ENCODE measurements around the gene CACNA1I. TPM values are rescaled to one million over a fixed set of nuclear protein-coding genes. Genes with fewer than 3 reads are reported as not detected.

The CACNA1I gene
- total and polyA plus RNA-seq, 9 donors, result 0.02 to 0.23 (median 0.09) TPM; not detected in 1

DNA sequence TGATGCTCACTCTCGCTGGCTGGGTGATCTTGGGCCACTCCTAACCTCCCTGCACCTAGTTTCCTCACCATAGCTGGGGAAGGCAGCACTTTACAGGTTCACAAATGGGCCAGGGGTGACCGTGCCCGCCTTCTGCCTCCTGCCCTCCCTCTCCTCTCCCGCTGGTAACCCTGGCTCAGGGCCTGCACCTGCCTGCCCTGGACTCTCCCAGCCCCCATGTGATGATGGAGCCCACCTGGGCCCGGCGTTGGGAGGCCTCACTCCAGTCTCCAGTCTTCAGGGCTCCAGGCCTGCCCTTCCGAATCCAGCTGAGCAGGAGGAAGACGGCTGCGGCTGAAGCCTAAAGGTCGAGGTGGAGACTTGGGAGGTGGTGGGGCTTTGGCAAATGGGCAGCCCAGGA is 152.9 kb downstream of the CACNA1I start:
- TF ChIP-seq POLR2A (IDR thresholded peaks at IDR 0.05) (no peak), EP300 (IDR thresholded peaks at IDR 0.05) (no peak)
- TF ChIP-seq, protein P1, sequence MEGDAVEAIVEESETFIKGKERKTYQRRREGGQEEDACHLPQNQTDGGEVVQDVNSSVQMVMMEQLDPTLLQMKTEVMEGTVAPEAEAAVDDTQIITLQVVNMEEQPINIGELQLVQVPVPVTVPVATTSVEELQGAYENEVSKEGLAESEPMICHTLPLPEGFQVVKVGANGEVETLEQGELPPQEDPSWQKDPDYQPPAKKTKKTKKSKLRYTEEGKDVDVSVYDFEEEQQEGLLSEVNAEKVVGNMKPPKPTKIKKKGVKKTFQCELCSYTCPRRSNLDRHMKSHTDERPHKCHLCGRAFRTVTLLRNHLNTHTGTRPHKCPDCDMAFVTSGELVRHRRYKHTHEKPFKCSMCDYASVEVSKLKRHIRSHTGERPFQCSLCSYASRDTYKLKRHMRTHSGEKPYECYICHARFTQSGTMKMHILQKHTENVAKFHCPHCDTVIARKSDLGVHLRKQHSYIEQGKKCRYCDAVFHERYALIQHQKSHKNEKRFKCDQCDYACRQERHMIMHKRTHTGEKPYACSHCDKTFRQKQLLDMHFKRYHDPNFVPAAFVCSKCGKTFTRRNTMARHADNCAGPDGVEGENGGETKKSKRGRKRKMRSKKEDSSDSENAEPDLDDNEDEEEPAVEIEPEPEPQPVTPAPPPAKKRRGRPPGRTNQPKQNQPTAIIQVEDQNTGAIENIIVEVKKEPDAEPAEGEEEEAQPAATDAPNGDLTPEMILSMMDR (IDR thresholded peaks at IDR 0.05), result no peak
- Histone ChIP-seq H3K27ac (no peak overlapping the region), H3K36me3 (no peaks in the 10 kb centered on the region), H3K9me3 (no peaks in the 10 kb centered on the region), H3K4me1 (ENCODE audit: insufficient read depth) (no peaks in the 10 kb centered on the region), H3K27me3 (no peaks in the 10 kb centered on the region), H3K4me3 (no peak overlapping the region)
- 73 to 81% (median 74%) methylated on average over 10 of the region's 10 CpGs for WGBS, 3 donors
- DNase-seq, result no peak
- intact Hi-C loops (cut with DNase I), result no loop called here

- Histone ChIP-seq H3K9me3 (no peaks in the 10 kb centered on the region), H3K4me1 (ENCODE audit: insufficient read depth) (no peaks in the 10 kb centered on the region), H3K4me3 (no peak overlapping the region), H3K27ac (no peak overlapping the region), H3K36me3 (no peaks in the 10 kb centered on the region), H3K27me3 (no peaks in the 10 kb centered on the region)
- intact Hi-C loops (cut with DNase I), result no loop called here
- 40 to 56% (median 51%) methylated on average over 3 of the region's 3 CpGs for WGBS, 3 donors
- TF ChIP-seq POLR2A (IDR thresholded peaks at IDR 0.05) (no peak), EP300 (IDR thresholded peaks at IDR 0.05) (no peak)
- TF ChIP-seq, protein P1 (IDR thresholded peaks at IDR 0.05), result no peak
- DNase-seq, result no peak
These were observed 153.4 kb downstream of the CACNA1I start for GRCh38 chr22:39723899-39724351.

GRCh38 chr22:39724390-39724789 is 153.8 kb downstream of the CACNA1I start:
- DNase-seq, result no peak
- intact Hi-C loops (cut with DNase I), result no loop called here
- Histone ChIP-seq H3K9me3 (no peaks in the 10 kb centered on the region), H3K36me3 (no peaks in the 10 kb centered on the region), H3K27me3 (no peaks in the 10 kb centered on the region), H3K4me1 (ENCODE audit: insufficient read depth) (no peaks in the 10 kb centered on the region), H3K4me3 (no peak overlapping the region), H3K27ac (no peak overlapping the region)
- WGBS, 3 donors, result 88 to 92% (median 89%) methylated on average over 4 of the region's 4 CpGs
- TF ChIP-seq EP300 (IDR thresholded peaks at IDR 0.05), result no peak
- TF ChIP-seq POLR2A (IDR thresholded peaks at IDR 0.05), result no peak
- TF ChIP-seq, protein P1 (IDR thresholded peaks at IDR 0.05), result no peak

DNA sequence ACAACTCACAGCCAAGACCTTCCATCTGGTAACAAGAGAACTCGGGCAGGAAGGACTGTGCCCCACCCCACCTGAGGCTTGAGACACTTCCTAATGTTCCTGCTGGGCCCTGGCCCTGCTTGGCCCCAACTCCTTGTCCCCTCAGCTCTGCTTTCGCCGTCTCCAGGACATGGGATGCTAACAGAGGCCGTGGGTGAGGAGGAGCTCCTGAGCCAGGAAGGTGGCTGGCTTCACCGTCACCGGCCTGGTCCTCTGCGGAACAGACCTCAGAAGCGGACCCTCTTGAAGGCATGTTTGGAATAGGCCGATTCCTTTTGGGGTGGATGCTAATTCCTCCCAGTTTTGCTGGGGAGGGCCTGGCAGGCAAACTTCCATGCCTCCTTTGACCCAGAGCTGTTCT is 154.3 kb downstream of the CACNA1I start:
- intact Hi-C loops (cut with DNase I), result no loop called here
- Histone ChIP-seq H3K27me3 (no peaks in the 10 kb centered on the region), H3K4me1 (ENCODE audit: insufficient read depth) (no peaks in the 10 kb centered on the region), H3K4me3 (no peak overlapping the region), H3K36me3 (no peaks in the 10 kb centered on the region), H3K9me3 (no peaks in the 10 kb centered on the region), H3K27ac (no peak overlapping the region)
- 87 to 93% (median 92%) methylated on average over 8 to 9 of the region's 9 CpGs for WGBS, 3 donors
- no peak for DNase-seq
- TF ChIP-seq EP300 (IDR thresholded peaks at IDR 0.05) (no peak), POLR2A (IDR thresholded peaks at IDR 0.05) (no peak)
- TF ChIP-seq, protein P1 (IDR thresholded peaks at IDR 0.05), result no peak
